Myocyte (in vitro differentiated cells): Measurements from ENCODE around the gene SAFB. TPM values are rescaled to one million over a fixed set of nuclear protein-coding genes. Genes with fewer than 3 reads are reported as not detected.
"Not testable (repeated sequence)": the region's sequence is repeated elsewhere in the genome, so short reads cannot be mapped to it uniquely, and the experiment has no call there.

Experiments
- DNase-seq: peaks from one replicate; pipeline ENCODE4 v3.0.0-alpha.2; 2012; ENCODE audit warnings: low read depth
- total RNA-seq: library from RNA; depleted of rRNA; stranded (reverse); fragments of >200 nt; gene quantifications from 2 replicates; pipeline ENCODE4 v1.2.3, GENCODE V29; 2014

Gene SAFB
- total RNA-seq, 1 donor from 2014 or later = 42.1 TPM

DNA sequence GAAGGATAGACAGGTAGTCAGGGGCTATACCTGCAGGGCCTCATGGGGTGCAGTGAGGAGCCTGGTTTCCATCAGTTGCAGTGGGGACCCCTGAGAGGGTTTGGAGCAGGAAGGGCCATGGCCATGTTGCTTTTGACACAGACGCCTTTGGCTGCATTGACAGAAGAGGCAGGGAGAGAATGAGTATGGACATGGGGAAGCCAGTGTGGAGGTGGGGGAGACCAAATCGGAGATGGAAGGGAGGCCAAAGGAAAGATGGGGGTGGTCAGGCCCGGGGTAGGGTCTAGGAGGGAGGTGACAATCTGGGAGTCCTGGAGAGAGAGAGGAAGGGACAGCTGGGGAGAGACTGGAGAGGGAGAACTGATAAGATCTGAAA is 59.2 kb downstream of the SAFB start:
- no peak for DNase-seq

DNA sequence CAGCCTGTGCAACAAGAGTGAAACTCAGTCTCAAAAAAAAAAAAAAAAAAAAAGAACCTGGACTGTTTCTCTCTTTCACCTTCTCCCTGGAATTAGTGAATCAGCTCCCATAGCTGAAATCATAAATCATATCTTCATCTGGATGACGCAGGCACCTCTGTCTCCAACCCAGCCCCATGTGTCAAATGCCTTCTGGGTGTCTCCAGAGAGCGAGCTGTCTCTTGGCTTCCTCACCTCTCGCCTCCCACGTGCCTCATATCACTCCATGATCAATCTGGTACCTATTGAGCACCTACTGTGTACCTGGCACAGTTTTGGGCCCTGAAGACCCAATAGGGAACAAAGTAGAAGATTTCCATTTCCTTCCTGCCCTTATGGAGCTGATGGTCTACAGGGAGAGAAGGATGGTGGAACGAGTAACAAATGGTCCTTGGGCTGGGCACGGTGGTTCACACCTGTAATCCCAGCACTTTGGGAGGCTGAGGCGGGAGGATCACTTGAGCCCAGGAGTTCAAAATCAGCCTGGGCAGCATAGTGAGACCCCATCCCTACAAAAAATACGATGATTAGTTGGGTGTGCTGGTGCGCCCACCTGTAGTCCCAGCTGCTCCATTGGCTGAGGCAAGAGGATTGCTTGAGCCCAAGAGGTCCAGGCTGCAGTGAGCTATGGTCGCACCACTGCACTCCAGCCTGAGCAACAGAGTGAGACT is 60.4 kb downstream of the SAFB start:
- DNase-seq = no peak

DNA sequence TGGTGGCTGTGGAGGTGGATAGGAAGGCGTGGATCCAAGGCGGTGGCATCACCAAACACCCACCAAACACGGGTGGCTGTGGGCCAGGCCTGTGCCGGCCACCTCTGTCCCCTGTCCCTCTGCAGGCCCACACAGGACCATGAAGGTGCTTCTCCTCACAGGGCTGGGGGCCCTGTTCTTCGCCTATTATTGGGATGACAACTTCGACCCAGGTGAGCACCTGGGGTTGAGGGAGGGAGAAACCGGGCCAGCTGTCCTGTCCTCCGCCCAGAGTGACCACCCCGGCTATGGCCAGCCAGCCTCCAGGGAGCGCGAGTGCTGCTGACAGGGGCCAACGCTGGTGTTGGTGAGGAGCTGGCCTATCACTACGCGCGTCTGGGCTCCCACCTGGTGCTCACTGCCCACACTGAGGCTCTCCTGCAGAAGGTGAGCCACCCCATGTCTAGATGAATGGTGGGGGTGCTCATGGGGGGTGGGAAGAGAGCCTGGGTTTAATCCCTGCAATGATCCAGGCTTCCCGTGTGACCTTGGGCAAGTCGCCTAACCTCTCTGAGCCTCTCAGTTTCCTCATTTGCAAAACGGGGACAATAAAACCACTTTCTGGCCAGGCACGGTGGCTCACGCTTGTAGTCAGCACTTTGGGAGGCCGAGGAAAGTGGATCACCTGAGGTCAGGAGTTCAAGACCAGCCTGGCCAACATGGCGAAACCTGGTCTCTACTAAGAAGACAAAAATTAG is 62.0 kb downstream of the SAFB start:
- DNase-seq = no peak

DNA sequence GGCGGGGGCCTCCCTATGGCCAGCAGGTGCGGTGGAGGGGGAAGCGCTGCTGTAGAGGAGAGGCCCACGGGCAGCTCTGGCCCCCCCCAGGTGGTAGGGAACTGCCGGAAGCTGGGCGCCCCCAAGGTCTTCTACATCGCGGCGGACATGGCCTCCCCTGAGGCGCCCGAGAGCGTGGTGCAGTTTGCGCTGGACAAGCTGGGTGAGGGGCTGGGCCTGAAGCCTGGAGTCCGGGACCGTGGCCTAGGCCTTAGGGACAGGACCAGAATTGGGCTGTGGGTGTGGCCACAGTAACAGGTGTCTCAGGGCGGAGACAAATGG is 63.4 kb downstream of the SAFB start:
- no peak for DNase-seq

DNA sequence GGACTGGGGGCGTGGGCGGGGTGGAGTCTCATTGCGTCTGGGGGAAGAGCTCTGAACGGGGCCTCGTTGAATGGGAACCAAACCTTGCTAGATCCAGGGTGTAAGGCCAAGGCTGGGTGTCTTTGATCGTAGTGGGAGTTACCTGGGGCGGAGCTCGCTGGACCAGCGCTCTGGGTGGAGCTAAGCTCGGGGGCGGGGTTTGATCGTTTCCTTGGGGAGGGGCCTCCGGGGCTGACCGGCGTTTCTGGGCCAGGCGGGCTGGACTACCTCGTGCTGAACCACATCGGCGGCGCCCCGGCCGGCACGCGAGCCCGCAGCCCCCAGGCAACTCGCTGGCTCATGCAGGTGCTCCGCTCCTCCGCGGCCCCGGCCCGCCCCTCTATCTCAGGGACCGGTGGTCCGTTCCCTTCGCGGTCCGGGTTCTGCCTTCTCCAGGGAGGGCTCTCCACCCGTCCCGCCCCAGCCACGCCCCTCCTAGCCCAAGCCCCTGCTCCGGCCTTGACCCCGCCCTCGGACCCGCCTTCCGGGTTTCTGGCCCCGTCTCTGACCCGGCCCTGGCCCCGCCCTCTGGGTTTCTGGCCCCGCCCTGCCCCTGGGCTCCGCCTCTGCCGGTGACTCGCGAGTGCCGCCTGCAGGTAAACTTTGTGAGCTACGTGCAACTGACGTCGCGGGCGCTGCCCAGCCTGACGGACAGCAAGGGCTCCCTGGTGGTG is 63.9 kb downstream of the SAFB start:
- DNase-seq = peak; percentile 93

DNA sequence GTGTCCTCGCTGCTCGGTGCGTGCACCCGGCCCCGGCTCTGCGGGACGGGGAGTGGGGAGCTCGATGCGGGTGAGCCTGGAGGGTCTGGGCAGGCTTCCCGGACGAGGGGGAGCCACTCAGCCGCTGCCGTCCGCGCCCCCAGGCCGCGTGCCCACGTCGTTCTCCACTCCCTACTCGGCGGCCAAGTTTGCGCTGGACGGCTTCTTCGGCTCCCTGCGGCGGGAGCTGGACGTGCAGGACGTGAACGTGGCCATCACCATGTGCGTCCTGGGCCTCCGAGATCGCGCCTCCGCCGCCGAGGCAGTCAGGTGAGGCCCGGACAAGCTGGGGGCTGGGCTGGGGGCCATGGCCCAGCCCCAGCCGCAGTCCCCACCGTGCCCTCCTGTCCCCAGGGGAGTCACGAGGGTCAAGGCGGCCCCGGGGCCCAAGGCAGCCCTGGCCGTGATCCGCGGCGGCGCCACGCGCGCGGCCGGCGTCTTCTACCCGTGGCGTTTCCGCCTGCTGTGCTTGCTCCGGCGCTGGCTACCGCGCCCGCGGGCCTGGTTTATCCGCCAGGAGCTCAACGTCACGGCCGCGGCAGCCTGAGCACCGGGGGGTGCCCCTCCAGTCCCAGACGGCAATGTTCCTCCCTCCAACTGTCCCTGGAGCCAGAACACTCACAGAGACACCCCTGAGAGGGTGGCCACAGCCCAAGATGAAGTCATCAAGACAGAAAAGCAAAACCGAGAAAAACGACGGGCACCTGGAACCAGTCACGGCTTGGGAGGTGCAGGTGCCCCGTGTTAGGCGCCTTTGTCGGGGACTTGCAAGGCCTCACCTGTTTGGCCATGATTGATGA is 64.7 kb downstream of the SAFB start:
- DNase-seq = no peak

DNA sequence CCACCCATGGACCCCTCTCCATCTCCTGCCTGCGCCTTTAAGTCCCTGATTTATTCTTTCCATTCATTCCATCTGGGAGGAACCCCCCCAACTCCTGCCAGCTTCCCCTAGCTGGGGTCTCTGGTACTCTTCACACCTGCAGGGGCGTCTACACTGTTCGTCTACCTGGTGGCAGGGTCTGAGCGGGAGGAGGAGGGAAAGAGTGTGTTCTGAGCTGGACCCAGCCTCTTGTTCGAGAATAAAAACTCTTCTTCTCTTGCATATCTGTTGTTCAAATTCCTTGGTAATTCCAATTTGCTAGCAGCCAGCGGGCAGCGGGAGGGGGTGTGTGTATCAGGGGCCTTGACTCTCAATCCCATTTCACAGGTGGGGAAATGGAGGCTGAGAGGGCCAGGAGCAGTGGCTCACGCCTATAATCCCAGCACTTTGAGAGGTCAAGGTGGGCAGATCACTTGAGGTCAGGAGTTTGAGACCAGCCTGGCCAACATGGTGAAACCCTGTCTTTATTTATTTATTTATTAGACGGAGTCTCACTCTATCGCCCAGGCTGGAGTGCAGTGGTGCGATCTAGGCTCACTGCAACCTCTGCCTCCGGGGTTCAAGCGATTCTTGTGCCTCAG is 65.5 kb downstream of the SAFB start:
- not testable (repeated sequence) for DNase-seq

DNA sequence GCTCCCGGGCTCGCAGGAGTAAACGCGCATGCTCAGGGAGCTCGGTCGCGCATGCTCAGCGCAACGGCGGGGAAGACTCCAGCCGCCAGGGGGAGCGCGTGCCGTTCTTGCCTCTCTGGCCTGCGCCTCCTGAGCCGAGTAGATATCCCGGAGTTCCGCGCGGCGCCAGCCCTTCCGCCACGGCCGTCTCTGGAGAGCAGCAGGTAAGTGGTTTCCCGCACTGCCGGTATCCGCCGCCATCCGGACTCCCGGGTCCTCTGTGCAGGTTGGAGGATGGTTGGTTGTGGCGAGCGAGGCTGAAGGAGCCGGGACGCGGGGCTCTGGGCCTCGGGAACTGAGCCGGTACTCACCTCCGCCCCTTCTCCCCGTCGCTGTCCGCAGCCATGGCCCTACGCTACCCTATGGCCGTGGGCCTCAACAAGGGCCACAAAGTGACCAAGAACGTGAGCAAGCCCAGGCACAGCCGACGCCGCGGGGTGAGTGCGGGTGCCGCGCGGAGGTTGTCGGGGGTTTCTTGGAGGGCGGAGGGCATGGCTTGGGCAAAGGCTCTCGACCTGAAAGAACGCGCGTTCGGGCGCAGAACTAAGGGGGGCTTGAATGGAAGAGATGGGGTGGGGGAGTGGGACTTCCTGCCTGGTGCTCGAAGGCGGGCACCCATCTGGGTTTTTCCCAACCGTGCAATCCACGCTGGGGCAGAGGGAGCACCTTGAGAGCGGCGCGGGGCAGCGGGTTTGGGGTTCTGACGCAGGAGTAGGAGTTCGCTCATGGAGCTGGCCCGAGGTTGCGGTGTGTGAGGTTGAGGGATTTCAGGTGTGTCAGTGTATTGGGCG is 67.5 kb downstream of the SAFB start, which contains the start of gene RPL36:
TSS of gene RPL36 (plus strand) at position 171 of the 830 bp plus-strand sequence. CDS start at position 384, 213 bp downstream.
- peak; percentile 97 for DNase-seq

DNA sequence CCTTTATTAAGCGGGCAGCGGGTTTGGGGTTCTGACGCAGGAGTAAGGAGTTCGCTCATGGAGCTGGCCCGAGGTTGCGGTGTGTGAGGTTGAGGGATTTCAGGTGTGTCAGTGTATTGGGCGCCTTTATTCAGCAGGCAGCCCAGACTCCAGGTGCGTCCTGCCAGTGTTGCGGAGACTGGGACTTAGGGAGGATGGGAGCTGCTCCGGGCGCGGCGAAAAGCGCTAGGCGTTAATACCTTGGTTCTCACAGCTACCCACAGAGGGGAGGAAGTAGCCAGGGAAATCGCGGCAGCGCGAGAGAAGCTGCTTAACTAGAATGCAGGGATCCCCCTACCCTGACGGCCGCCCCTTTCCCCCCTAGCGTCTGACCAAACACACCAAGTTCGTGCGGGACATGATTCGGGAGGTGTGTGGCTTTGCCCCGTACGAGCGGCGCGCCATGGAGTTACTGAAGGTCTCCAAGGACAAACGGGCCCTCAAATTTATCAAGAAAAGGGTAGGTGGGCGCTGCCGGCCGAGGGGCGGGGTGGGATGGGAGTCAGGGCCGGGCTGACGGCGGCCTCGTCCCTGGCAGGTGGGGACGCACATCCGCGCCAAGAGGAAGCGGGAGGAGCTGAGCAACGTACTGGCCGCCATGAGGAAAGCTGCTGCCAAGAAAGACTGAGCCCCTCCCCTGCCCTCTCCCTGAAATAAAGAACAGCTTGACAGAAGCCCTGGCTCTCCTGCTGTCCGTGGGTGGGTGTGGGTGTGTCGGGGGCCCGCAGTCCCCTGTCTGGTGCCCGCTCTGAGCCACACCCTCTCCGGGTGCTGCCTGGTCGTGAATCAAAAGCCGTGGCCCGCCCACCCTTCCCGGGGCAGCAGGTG is 68.3 kb downstream of the SAFB start:
- peak; percentile 55 for DNase-seq

DNA sequence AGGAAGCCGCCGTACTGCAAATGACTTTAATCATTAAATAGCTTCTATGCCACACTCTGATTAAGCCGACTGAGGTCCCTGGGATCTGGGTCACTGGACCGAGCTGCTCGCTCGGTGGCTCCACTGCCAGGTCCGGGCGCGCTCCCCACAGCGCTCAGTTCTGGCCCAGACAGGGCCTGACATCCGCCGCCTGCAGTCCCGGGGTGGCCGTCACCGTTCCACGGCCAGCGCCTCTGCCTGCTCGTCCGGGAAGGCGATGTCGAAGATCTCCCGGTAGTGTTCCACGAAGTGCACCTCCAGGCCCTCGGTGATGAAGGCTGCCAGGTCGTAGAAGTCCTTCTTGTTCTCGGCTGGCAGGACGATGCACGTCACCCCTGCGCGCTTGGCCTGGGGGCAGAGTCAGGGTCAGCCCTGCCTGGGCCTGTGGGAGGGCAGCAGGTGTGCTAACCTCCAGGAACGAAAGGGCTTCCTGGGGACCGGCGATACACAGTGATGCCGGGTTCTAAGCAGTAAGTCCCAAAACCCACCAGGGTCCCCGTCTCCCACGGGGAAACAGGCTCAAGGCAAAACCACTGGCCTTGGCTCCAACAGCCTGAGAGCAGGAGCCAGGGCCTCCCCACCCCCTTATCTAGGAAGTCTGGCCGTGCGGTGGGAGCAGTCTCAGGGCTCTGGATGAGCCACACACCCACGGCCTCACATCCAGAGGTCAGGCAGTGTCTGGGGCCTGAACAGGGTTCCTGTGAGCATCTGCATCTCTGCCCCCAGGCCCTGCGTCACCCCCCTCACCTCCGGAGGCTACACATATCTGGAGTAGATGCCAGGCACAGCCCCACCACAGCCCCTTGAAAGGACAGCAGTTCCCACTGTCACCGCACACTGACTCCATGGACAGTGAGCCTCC is 69.2 kb downstream of the SAFB start:
- no peak for DNase-seq

DNA sequence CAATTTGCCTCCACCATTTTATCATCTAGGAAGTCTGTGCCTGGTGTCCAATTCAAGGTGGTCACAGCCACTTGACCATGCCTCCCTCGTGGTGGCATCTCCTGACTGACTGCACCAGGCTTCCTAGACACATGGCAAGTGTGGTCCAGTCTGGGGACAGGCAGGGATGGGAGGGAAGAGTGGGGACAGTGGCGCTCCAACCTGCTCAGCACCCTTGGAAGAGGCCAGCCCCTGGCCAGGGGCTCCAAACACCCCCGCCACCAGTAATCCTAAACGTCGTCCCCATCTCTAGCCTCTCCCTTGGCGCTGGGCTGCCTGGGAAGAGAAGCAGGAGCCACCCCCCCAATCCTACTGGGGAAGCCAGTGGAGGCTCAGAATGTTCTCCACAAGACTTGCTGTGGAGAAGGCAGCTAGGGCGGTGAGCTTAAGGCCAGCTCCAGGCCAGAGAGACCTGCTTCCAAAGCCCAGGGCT is 69.9 kb downstream of the SAFB start:
- DNase-seq = peak; percentile 37

DNA sequence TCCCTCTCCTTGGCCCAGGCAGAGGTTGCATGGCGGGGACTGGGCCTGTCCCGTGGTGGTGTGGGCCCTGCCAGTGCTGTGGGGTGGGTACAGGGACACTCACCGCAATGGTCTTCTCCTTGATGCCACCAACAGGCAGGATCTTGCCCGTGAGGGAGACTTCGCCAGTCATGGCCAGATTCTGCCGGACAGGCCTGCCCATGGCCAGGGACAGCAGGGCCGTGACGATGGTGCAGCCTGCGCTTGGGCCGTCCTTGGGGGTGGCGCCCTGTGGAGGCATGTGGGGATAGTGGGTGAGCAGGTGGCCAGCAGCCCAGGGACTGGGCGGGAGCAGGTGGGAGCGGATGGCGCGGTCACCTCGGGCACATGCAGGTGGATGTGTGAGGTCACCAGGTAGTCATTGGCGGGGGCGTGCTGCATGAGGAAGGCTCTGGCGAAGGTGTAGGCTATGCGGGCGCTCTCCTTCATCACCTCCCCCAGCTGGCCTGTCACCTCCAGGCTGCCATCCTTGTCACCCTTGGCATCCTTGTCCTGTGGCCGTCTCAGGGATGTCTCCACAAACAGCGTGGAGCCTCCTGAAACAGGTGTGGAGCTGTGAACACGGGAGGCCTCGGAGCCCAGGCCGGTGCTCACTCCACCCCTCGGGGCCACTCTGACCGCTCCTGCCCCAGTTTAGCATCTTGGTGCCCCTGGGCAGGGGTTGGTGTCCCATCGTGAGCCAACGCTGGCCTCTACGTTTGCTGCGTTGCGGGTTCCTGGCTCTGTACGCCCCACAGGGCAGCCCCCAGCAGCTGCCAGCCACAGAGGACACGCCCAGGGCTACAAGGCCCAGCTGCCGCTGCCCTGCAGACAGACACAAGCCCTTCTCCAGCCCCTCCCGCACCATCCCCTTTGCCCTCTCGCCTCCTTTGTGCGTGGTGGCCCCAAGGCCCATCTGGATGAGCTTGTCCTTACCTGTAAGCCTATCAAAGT is 70.6 kb downstream of the SAFB start:
- DNase-seq = peak; percentile 85

DNA sequence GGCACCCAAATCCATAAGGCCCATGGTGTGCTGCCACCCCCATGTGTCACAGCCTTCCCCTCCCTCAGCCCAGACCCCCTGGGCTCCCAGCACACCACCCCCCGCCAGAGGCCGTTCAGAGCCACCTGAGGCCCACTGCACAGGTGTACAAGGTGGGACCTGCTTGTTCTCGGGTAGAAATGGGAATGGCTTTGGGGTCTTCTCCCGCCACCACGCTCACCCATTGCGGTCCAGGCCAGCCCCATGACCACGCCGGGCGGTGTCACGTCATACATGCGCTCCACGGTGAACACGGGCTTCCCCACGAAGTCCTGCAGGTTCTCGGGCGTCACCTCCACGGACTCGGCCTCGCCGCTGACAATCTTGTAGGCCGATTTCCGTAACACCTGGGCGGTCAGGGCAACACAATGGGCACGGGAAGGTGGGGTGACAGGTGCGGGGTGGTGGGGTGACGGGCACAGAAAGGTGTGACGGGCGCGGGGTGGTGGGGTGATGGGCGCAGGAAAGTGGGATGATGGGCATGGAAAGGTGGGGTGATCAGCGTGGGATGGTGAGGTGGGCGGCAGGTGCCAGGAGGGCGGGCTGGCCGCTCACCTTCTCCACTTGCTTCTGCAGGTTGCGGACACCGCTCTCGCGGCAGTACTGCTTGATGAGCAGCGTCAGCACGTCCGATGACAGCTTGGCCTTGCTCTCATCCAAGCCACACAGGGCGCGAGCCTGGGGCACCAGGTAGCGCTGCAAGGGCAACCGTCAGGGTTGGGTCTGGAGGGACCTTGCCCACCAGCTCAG is 71.5 kb downstream of the SAFB start:
- no peak for DNase-seq

DNA sequence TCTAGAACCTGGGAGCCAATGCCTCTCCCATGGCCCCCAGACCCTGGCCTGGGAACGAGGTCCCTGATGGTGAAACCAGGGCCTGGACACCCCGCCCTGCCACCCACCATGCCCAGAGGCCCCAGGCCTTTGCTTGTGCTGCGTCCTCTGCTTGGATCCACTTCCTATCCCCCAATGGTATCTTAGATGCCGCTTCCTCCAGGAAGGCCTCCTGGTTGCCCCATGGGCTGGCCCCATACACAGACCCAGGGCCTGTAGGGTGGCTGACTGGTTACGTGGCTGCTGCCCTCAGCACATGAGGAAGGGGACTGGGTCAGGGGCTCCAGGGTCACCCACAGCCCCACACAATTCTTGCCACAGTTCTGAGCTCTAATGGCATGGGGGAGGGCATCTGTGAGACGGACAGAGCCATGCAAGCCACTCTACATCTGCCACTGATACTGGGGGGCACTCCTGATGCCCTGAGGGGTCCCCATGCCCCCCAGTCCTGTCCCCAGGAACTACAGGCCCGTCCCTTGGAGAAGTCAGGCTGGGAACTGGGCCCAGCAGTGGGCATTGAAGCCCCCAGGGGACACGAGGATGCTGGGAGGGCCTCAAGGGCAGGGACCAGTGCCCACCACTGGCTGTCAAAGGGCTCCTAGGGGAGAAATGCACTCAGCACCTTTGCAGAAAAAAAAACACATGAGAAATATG is 72.2 kb downstream of the SAFB start:
- DNase-seq = no peak

DNA sequence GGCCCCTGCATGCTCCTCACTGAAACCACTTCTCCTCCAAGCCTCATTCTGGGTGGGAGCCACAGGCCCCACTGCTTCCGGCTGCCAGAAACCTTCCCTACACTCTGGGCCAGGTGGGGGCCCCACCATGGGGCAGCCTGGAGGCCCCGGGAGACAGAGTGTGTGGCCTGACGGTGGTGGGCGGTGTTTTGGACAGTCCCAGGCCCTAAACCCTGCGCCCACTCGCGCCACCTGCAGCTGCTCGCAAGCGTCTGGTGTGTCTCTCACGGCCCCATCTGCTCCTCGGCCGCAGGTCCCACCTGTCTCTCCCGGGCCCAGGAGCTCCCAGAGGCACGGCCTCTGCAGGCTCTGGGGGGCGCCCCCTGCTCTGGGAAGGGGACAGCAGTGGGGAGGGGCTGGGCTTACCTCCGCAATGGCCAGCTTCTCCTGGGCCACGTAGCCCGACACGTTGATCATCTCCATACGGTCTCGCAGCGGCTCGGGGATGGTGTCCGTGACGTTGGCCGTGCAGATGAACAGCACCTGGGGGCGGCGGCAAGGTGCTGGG is 72.8 kb downstream of the SAFB start:
- peak; percentile 45 for DNase-seq
